ENCODE results near the gene LRCOL1.

GRCh38 chr12:132653567-132654290, 43.3 kb upstream of the LRCOL1 start:
- TF ChIP-seq CTCF (IDR thresholded peaks at IDR 0.05; ENCODE audit: low read depth, low read length, poor library complexity, severe bottlenecking) (no peak), EZH2phosphoT487 (IDR thresholded peaks at IDR 0.05; ENCODE audit: borderline replicate concordance, low read length) (no peak)

All from DOHH2 (cell line).